ENCODE measurements around the gene AUH.

The AUH gene

DNA sequence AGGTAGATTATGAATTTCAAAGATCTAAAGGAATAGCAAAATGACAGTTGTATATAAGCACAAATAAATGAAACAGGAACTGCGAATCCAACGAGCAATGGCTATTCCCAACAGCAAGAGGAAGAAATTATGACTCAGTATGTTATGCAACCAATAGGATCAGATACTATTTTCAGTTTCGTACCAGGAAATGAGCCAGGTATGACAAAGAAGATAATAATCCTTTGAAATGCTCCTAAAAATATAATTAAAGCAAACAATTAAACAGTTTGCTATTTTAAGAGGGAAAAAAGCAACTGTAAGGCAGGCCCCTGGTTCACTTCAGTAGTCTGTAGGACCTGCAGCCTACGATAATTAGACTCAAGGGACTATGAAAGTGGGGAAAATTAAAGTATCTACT, 58.9 kb downstream of the AUH start:
- TF ChIP-seq, protein P1, sequence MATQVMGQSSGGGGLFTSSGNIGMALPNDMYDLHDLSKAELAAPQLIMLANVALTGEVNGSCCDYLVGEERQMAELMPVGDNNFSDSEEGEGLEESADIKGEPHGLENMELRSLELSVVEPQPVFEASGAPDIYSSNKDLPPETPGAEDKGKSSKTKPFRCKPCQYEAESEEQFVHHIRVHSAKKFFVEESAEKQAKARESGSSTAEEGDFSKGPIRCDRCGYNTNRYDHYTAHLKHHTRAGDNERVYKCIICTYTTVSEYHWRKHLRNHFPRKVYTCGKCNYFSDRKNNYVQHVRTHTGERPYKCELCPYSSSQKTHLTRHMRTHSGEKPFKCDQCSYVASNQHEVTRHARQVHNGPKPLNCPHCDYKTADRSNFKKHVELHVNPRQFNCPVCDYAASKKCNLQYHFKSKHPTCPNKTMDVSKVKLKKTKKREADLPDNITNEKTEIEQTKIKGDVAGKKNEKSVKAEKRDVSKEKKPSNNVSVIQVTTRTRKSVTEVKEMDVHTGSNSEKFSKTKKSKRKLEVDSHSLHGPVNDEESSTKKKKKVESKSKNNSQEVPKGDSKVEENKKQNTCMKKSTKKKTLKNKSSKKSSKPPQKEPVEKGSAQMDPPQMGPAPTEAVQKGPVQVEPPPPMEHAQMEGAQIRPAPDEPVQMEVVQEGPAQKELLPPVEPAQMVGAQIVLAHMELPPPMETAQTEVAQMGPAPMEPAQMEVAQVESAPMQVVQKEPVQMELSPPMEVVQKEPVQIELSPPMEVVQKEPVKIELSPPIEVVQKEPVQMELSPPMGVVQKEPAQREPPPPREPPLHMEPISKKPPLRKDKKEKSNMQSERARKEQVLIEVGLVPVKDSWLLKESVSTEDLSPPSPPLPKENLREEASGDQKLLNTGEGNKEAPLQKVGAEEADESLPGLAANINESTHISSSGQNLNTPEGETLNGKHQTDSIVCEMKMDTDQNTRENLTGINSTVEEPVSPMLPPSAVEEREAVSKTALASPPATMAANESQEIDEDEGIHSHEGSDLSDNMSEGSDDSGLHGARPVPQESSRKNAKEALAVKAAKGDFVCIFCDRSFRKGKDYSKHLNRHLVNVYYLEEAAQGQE (IDR thresholded peaks at IDR 0.05; ENCODE audit: low read depth): no peak
- TF ChIP-seq, protein P2, sequence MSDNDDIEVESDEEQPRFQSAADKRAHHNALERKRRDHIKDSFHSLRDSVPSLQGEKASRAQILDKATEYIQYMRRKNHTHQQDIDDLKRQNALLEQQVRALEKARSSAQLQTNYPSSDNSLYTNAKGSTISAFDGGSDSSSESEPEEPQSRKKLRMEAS (IDR thresholded peaks at IDR 0.05): no peak
- no peak for TF ChIP-seq TAF1 (IDR thresholded peaks at IDR 0.05; ENCODE audit: low read depth)
- TF ChIP-seq CEBPB (IDR thresholded peaks at IDR 0.05): no peak
- TF ChIP-seq YY1 (IDR thresholded peaks at IDR 0.05; ENCODE audit: low read depth): no peak
- no peak for TF ChIP-seq CREB1 (IDR thresholded peaks at IDR 0.05; ENCODE audit: low read depth)
- no peak for TF ChIP-seq RAD21 (IDR thresholded peaks at IDR 0.05; ENCODE audit: low read depth)
- TF ChIP-seq, protein P3, sequence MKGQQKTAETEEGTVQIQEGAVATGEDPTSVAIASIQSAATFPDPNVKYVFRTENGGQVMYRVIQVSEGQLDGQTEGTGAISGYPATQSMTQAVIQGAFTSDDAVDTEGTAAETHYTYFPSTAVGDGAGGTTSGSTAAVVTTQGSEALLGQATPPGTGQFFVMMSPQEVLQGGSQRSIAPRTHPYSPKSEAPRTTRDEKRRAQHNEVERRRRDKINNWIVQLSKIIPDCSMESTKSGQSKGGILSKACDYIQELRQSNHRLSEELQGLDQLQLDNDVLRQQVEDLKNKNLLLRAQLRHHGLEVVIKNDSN (IDR thresholded peaks at IDR 0.05): no peak
- no peak for TF ChIP-seq EGR1 (IDR thresholded peaks at IDR 0.05)
- TF ChIP-seq ZBTB7A (IDR thresholded peaks at IDR 0.05; ENCODE audit: low read depth): no peak
- TF ChIP-seq TCF12 (IDR thresholded peaks at IDR 0.05; ENCODE audit: low read depth): no peak

DNA sequence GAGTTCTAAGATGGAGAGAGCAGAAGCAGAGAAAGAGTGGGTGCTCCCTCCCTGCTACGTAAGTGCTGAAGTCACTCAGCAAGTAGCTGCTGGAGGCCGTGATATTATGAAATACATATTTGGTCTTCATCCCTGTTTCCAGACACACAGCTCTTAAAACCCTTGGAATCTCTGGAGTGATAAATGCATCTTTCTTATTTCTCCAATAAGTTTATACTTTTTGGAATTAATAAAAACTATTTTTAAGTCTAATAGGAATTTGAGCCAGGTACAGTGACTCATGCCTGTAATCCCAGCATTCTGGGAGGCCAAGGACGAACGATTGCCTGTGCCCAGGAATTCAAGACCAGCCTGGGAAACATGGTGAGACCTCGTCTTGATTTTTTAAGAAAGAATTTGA, 60.6 kb downstream of the AUH start:
- no peak for TF ChIP-seq TEAD4 (IDR thresholded peaks at IDR 0.05)
- no peak for TF ChIP-seq CREB1 (IDR thresholded peaks at IDR 0.05; ENCODE audit: low read depth)

DNA sequence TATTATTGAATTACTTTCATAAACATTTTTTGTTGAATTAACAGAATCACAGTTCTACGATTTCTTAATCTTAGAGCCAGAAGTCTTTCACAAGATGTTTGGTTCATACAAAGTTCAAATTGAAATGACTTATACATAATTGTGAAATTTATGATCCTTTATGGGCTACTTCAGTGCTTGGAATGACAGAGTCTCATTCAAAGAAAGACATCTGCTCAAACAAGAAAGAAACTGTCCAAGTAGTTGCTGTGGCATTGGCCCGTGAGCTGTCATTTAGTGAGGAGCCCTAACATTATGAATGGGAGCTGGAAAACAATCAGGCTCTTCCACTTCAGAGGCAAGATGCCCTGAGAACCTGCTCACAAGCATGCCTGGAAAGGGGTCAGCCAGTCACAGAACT, 63.4 kb downstream of the AUH start:
- TF ChIP-seq NFIC (IDR thresholded peaks at IDR 0.05) (no peak), EP300 (IDR thresholded peaks at IDR 0.05; ENCODE audit: borderline replicate concordance) (no peak), FOXM1 (IDR thresholded peaks at IDR 0.05; ENCODE audit: borderline replicate concordance, low read depth) (no peak), ZBTB7A (IDR thresholded peaks at IDR 0.05; ENCODE audit: low read depth) (no peak), CREB1 (IDR thresholded peaks at IDR 0.05; ENCODE audit: low read depth) (no peak), TEAD4 (IDR thresholded peaks at IDR 0.05) (no peak), YY1 (IDR thresholded peaks at IDR 0.05; ENCODE audit: low read depth) (no peak), EGR1 (IDR thresholded peaks at IDR 0.05) (no peak), TCF12 (IDR thresholded peaks at IDR 0.05; ENCODE audit: low read depth) (no peak), TAF1 (IDR thresholded peaks at IDR 0.05; ENCODE audit: low read depth) (no peak), CEBPB (IDR thresholded peaks at IDR 0.05) (no peak), RAD21 (IDR thresholded peaks at IDR 0.05; ENCODE audit: low read depth) (no peak)
- TF ChIP-seq, protein P1 (IDR thresholded peaks at IDR 0.05; ENCODE audit: low read depth): no peak
- TF ChIP-seq, protein P3 (IDR thresholded peaks at IDR 0.05): no peak
- TF ChIP-seq, protein P2 (IDR thresholded peaks at IDR 0.05): no peak

DNA sequence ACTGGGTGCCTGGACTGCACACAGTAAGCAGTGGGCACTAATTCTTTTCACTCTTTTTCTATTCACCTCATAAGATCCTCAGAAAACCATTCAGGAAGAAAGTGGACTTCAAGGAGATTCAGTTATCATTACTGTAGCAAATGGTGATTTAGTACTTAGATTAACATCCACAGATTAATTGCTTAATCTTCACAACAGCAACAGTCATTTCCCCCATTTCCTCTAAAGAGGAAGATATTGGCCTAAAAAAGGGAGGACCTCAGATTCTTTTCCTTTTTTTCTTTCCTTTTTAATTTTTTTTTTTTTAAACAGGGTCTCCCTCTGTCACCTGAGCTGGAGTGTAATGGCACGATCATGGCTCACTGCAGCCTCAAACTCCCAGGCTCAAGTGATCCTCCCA, 64.4 kb downstream of the AUH start:
- no peak for TF ChIP-seq TEAD4 (IDR thresholded peaks at IDR 0.05)
- TF ChIP-seq, protein P1 (IDR thresholded peaks at IDR 0.05; ENCODE audit: low read depth): no peak
- TF ChIP-seq FOXM1 (IDR thresholded peaks at IDR 0.05; ENCODE audit: borderline replicate concordance, low read depth): no peak
- TF ChIP-seq YY1 (IDR thresholded peaks at IDR 0.05; ENCODE audit: low read depth): no peak
- no peak for TF ChIP-seq RAD21 (IDR thresholded peaks at IDR 0.05; ENCODE audit: low read depth)
- TF ChIP-seq, protein P3 (IDR thresholded peaks at IDR 0.05): no peak
- no peak for TF ChIP-seq CREB1 (IDR thresholded peaks at IDR 0.05; ENCODE audit: low read depth)
- no peak for TF ChIP-seq ZBTB7A (IDR thresholded peaks at IDR 0.05; ENCODE audit: low read depth)
- TF ChIP-seq EGR1 (IDR thresholded peaks at IDR 0.05): no peak
- TF ChIP-seq TCF12 (IDR thresholded peaks at IDR 0.05; ENCODE audit: low read depth): no peak
- no peak for TF ChIP-seq TAF1 (IDR thresholded peaks at IDR 0.05; ENCODE audit: low read depth)
- TF ChIP-seq EP300 (IDR thresholded peaks at IDR 0.05; ENCODE audit: borderline replicate concordance): no peak
- no peak for TF ChIP-seq NFIC (IDR thresholded peaks at IDR 0.05)
- TF ChIP-seq, protein P2 (IDR thresholded peaks at IDR 0.05): no peak
- no peak for TF ChIP-seq CEBPB (IDR thresholded peaks at IDR 0.05)

All from Ishikawa (cell line).